Endothelial cell (in vitro differentiated cells): ENCODE data around the gene U2SURP. TPM values are rescaled to one million over a fixed set of nuclear protein-coding genes. Genes with fewer than 3 reads are reported as not detected.

Experiments
- DNase-seq: peaks from one replicate; pipeline ENCODE4 v3.0.0; 2021; ENCODE audit warnings: low spot score
- H3K27ac Mint-ChIP-seq: one replicate; pipeline ENCODE4 v1.8.0; 2021; ENCODE audit warnings: mixed read lengths, inconsistent platforms; ENCODE audit not compliant: unreplicated experiment
- H3K27me3 Mint-ChIP-seq: one replicate; pipeline ENCODE4 v1.8.0; 2021; ENCODE audit warnings: mild to moderate bottlenecking, moderate library complexity, mixed read lengths, inconsistent platforms; ENCODE audit not compliant: unreplicated experiment
- H3K36me3 Mint-ChIP-seq: one replicate; pipeline ENCODE4 v1.8.0; 2021; ENCODE audit warnings: mild to moderate bottlenecking, low read depth, mixed read lengths, inconsistent platforms; ENCODE audit not compliant: unreplicated experiment
- H3K4me1 Mint-ChIP-seq: one replicate; pipeline ENCODE4 v1.8.0; 2021; ENCODE audit warnings: mild to moderate bottlenecking, mixed read lengths, inconsistent platforms; ENCODE audit not compliant: unreplicated experiment
- H3K4me3 Mint-ChIP-seq: one replicate; pipeline ENCODE4 v1.8.0; 2021; ENCODE audit warnings: mild to moderate bottlenecking, mixed read lengths, inconsistent platforms; ENCODE audit not compliant: unreplicated experiment
- H3K9me3 Mint-ChIP-seq: one replicate; pipeline ENCODE4 v1.8.0; 2021; ENCODE audit warnings: mixed read lengths, inconsistent platforms; ENCODE audit not compliant: unreplicated experiment
- total RNA-seq: library from RNA; stranded (reverse); fragmentation: NEBNext Ultra II Directional; extraction: Animal tissue kit (Norgen Biotek cat#: 25700); gene quantifications from one replicate; pipeline ENCODE4 v1.2.1, GENCODE V29; 2021; ENCODE audit not compliant: unreplicated experiment
- TF ChIP-seq, protein P1 (sequence below): fragments of 200-600 bp; sonication (generic); IDR thresholded peaks from one replicate; pipeline ENCODE4 v1.5.0; 2021; ENCODE audit warnings: antibody characterized with exemption; ENCODE audit not compliant: unreplicated experiment

U2SURP gene
- total RNA-seq, 1 donor from 2014 or later: 86.1 TPM

DNA sequence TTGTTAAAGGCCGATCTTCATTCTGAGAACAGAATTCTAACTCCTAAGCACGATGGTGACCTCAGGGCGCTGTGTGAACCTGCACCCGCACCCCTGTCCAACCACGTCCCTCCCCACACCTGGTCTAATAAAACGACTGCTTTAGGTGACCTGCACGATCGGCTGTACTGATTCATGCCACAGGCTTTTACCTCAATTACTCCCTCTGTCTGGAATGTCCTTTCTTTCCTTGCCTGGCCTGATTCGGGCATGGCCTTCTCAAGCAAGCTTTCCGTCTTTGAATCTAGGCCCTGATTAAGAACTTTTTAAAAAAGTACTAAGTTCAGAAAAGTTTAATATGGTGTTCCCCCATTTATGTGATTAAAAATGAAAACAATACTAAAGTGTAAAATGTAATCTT lies 842 bp upstream of the U2SURP start:
- peak overlapping the region; percentile 99 for H3K4me3 Mint-ChIP-seq
- no peak for DNase-seq
- peaks cover 22% of the 10 kb centered on the region for H3K4me1 Mint-ChIP-seq

DNA sequence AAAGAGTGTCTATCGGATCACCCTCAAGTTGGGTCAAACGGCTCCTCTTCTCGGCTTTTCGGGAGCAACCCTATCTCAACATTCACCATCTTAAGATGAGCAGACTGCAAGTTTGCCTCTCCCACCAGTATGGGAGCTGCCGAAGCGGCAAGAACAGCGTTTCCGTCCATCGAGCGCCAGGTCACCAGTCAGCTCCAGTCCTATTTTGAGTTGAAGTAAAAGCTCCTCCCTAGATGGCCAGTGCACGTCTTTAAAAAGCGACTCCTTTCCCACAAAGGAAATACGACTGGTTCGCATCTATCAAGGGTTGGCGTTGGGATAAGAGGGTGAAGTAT lies 369 bp upstream of the U2SURP start:
- Mint-ChIP-seq H3K4me3 (peak overlapping the region; percentile 99), H3K4me1 (peaks cover 22% of the 10 kb centered on the region), H3K9me3 (no peaks in the 10 kb centered on the region), H3K36me3 (peaks cover 6% of the 10 kb centered on the region), H3K27ac (peak overlapping the region; percentile 99), H3K27me3 (peaks cover 7% of the 10 kb centered on the region)
- DNase-seq: no peak
- TF ChIP-seq, protein P1, sequence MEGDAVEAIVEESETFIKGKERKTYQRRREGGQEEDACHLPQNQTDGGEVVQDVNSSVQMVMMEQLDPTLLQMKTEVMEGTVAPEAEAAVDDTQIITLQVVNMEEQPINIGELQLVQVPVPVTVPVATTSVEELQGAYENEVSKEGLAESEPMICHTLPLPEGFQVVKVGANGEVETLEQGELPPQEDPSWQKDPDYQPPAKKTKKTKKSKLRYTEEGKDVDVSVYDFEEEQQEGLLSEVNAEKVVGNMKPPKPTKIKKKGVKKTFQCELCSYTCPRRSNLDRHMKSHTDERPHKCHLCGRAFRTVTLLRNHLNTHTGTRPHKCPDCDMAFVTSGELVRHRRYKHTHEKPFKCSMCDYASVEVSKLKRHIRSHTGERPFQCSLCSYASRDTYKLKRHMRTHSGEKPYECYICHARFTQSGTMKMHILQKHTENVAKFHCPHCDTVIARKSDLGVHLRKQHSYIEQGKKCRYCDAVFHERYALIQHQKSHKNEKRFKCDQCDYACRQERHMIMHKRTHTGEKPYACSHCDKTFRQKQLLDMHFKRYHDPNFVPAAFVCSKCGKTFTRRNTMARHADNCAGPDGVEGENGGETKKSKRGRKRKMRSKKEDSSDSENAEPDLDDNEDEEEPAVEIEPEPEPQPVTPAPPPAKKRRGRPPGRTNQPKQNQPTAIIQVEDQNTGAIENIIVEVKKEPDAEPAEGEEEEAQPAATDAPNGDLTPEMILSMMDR: no peak

More for the DNA sequence above, 842 bp upstream of the U2SURP start:
- Mint-ChIP-seq H3K27me3 (peaks cover 7% of the 10 kb centered on the region), H3K36me3 (peaks cover 6% of the 10 kb centered on the region), H3K27ac (peak overlapping the region; percentile 99), H3K9me3 (no peaks in the 10 kb centered on the region)
- TF ChIP-seq, protein P1: no peak

DNA sequence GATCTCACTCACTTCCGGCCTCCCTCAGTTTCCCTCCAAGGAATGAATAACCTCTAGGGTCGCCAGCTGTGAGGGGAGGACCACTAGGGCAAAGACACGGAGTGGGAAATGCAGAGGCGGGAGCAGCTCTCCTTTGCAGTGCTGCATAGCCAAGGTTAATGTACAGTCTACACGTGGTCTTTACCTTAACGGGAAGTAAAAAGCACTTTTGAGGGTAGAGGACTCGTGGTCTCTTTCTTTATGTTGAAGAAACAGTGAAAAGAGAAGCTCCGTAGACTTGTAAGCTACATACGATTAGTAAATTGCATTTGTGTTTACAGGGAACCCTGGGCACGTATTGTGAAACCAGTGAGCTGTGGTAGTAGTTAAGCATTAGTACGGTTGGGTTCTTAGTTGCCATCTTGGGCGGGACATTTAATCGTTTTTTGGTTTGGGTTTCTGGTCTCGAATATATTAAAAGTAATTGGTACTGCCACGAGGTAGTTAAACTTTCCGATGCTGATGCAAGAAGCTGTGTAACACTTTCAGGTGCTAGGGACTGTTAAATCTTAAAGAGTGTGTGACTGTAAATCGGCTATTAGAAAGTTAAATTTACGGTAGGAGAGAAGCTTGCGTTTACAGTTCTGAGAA lies 828 bp downstream of the U2SURP start:
- Mint-ChIP-seq H3K9me3 (no peaks in the 10 kb centered on the region), H3K4me3 (peak overlapping the region; percentile 99), H3K27ac (peak overlapping the region; percentile 99), H3K36me3 (peaks cover 6% of the 10 kb centered on the region), H3K4me1 (peaks cover 22% of the 10 kb centered on the region), H3K27me3 (peaks cover 7% of the 10 kb centered on the region)
- TF ChIP-seq, protein P1: no peak
- DNase-seq: no peak

DNA sequence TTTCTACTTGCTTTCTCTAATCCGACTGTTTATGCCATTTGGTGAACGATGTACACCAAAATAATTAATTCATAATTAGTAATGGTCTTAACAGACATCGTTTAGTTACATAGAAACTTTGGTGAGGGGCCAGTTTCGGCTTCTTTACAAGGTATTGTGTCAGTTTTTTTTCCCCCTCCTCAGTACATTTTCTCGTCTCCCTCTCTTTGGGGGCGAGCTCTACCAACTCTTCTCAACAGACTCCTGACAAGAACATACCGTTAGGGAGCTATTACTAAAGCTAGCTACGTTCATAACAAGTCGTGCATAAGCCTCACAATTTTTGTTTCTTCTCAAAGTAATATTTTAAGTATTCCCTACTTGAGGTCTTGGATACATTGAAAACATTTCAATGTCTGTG lies 1.4 kb downstream of the U2SURP start:
- TF ChIP-seq, protein P1: no peak
- peaks cover 22% of the 10 kb centered on the region for H3K4me1 Mint-ChIP-seq
- peaks cover 6% of the 10 kb centered on the region for H3K36me3 Mint-ChIP-seq
- DNase-seq: no peak
- H3K4me3 Mint-ChIP-seq: peak overlapping the region; percentile 99
- no peaks in the 10 kb centered on the region for H3K9me3 Mint-ChIP-seq
- H3K27ac Mint-ChIP-seq: peak overlapping the region; percentile 99
- peaks cover 7% of the 10 kb centered on the region for H3K27me3 Mint-ChIP-seq

DNA sequence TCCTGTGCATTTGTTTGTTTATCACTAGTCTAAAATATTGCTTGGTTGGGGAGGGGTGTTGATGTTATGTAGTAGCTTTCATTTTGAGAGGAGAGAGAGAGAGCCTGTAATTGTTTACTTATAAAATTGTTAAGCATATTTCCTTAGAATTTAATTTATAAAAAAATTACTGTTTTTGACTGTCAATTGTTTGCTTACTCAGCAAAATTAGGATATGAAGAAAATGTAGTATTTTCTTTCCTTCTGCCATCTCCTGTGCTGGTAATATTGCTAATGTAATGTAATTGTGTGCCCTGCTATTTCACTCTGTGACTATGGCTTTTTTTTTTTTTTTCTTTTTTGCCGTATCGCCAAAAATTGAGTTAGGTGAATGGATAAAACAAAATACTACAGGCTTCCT lies 3.5 kb downstream of the U2SURP start:
- Mint-ChIP-seq H3K9me3 (no peaks in the 10 kb centered on the region), H3K27me3 (peaks cover 4% of the 10 kb centered on the region), H3K4me3 (no peak overlapping the region), H3K4me1 (peaks cover 17% of the 10 kb centered on the region), H3K36me3 (peaks cover 6% of the 10 kb centered on the region), H3K27ac (no peak overlapping the region)
- DNase-seq: no peak
- TF ChIP-seq, protein P1: no peak
